NAMALWA (cell line): ENCODE data around the gene SPANXA1.
"Not testable (repeated sequence)": the region's sequence is repeated elsewhere in the genome, so short reads cannot be mapped to it uniquely, and the experiment has no call there.

Experiments used
- DNase-seq: peaks from one replicate; pipeline ENCODE4 v3.0.0-alpha.2; 2015; ENCODE audit warnings: low spot score

Gene SPANXA1

GRCh38 chrX:141584638-141585037, at the start of gene SPANXA1:
TSS of gene SPANXA1 (minus strand) at chrX:141584738. CDS start at chrX:141584678, 60 bp downstream.
- DNase-seq = not testable (repeated sequence)

GRCh38 chrX:141632124-141632523, 47.6 kb upstream of the SPANXA1 start:
- DNase-seq = no peak

- no peak for DNase-seq
These were observed 34.8 kb upstream of the SPANXA1 start for GRCh38 chrX:141619336-141619735.

- DNase-seq = no peak
These were observed 24.6 kb upstream of the SPANXA1 start for GRCh38 chrX:141609111-141609510.

GRCh38 chrX:141589408-141589807, 4.9 kb upstream of the SPANXA1 start, which contains the start of gene SPANXA2:
TSS of gene SPANXA2 (plus strand) at chrX:141589708. CDS start at chrX:141589768, 60 bp downstream.
- DNase-seq = not testable (repeated sequence)

- not testable (repeated sequence) for DNase-seq
These were observed 42.0 kb downstream of the SPANXA1 start for GRCh38 chrX:141542551-141542950.
